AG08396 (cell line): ENCODE data around the gene COL3A1.

Experiments used
- DNase-seq: peaks from one replicate; pipeline ENCODE4 v3.0.0; 2012; ENCODE audit warnings: low spot score, mixed read lengths

COL3A1 gene

GRCh38 chr2:188975497-188976102, 1.4 kb downstream of the COL3A1 start:
- peak; percentile 65 for DNase-seq

DNA sequence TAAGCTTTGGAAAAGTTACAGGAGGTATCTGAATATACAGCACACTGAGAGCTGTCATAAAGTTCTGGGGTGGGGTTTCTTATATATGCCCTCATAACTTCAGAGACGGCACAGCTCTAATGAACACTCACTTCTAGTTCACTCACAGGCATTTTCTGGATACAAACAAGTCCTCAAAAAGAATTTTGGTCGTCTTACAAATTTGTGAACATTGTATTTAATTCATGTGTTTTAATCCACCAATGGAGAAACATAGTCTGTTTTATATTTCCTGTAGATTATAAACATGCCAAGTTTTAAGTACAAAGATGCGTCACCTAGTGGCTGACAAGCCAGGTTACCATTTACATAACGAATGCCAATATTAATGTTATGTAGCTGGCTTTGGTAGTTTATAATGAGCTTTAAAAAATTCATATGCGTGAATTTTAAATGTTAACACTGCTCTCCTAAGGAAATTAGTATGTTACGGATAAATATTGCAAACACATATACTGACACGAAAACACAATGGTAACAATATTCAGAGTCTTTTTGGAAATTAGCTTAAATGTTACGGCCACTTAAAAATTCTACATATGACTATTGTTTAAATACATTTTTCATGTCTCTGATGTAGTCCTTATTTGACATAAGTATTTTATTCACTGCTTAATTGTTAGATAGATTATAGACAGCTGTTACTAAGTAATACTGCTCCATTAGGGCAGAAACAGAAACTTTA, 2.5 kb downstream of the COL3A1 start:
- no peak for DNase-seq

DNA sequence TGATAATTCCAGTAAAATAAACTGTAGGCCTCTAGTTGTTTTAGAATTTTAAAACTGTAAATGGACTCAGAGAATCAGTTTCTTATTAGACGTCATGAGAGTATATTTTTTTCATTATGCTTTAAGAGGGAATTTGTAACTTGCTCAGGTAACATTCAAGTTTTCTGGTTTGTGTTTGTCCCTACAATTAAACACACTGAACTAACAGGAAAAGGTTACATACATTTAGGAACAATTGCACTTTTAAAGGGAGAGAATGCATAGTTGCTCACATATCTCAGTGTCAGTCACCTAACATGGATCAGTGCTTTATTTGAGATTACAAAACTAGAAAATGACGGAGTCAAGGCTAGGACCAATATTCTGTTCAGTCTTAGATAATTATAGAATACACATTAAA, 3.1 kb downstream of the COL3A1 start:
- no peak for DNase-seq

DNA sequence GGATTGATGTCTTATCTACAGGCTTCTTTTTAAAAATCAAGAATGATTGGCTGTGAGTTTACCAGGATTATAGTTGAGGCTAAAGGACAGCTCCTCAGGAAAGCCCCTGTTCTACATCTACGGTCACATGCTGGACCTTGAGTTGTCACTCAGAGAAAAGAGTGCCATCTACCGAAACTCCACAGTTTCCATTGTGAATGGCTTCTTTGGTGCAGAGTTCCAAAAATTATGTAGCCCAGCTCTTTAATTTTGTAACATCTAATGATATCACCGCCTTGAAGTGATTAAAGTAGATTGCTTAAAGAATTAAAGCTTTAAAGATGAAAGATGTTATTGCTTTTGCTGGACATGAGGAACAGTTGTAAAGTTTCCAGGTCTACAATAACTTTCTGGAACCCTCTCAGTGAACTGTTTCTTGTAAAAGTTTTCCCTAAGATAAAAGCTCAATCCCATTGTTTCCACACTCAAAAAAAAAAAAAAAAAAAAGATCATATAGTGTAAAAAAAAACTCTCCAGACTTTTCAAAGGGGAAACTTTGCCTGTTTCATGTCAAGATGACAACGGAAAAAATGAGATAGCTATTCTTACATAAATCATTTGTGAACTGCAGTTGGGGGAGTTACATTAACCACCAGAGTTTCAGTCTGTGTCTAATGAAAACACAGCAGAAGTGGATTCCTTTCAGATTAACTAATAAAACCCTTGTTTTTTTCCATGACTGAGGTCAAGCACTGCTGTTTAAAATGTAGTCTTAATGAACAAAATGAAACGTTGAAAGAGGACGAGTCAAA, 4.3 kb downstream of the COL3A1 start:
- DNase-seq: no peak

DNA sequence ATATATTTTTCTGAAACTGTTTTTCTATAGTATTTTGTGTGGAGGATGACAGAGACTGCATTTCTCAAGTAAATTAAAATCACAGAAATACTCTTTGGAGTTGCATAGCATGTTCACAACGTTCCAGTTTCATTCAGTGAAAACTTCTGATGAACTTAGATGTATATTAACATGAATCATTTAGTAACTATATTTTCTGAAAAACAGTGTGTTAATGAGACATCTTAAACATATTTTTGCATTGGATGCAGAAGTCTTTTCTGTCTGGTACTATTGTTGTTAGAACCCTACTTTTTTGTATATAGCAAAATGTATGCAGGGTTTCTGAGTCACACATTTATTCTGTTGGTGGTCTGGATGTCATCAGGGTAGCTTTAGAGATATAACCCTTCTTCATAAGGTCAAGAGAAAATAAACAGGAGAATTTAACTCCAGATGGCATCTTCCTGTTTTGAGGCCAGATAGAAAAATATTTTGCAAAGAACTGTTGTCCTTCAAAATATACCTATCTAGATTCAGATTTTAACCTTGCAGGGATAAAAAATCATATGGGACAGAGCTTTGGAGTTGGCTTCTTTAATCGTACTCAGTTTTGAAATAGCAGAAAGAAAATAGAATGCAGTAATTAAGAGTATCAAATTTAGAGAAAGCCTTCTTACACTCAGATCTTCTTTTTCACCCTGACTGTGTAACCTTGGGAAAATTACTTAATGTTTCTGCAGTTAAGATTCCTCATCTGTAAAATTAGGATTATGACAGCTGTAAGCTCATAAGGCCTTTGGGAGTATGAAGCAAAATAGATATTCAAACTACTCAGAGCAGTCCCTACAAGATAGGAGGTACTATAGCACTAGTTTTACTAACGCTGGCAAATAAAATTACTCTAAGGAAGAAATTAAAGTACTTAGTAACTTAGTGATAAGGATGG, 5.3 kb downstream of the COL3A1 start:
- no peak for DNase-seq

DNA sequence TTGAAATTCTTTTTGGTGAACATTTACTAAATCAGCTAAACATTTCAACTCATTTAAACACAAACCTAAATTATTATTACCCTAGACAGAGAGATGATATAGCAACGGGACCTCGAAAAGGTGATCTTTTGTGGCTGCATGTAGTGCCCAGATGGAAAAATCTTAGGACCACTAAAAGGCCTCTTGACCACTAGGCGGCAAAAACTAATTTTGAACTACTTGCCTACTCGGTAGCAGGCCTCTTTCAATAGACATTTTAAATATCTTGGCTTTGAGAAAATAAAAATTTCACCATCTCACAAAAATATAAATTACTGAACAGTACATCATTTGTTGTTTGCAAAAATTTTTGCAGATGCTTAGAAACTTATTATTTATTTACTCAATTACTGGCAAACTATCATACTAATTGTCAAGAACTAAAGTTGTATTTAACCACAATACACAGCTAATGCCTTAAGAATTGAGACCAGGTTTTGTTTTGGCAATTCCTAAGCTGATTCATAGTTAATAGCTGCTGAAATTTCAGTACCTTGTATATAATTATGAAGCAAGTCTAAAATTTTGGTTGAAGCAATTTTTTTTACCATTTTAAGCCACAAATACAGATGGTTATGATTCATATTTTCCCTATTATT, 9.4 kb downstream of the COL3A1 start:
- no peak for DNase-seq

DNA sequence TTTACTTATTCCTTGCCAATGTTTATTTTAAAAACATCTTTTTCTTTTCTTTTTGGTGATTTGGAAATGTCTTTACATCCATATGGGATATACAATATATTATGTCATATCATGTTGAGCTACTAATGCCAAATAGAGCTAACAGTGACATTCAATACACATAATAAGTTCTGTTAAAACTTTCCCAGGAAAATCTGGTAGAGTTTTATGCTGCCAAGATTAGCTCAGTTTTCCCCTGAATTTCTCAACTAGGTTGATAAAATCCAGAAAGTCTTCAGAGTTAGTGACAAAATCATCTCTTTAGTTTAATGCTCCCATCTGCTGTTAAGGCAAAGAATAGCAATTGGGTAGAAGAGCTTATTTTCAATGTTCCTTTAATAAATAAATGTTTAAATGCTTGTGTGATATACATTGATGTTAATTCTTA, 9.9 kb downstream of the COL3A1 start:
- peak; percentile 11 for DNase-seq

DNA sequence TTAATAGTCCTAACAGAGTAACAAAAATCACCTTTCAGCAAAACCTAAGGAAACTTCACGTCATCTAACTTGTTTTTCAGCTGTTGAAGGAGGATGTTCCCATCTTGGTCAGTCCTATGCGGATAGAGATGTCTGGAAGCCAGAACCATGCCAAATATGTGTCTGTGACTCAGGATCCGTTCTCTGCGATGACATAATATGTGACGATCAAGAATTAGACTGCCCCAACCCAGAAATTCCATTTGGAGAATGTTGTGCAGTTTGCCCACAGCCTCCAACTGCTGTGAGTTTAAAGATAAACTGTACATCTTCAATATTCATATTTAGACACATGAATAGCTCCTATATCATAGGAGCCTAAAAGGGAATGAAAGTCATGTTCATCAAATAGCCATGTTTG, 10.5 kb downstream of the COL3A1 start:
- DNase-seq: peak; percentile 45

- no peak for DNase-seq
Measured at GRCh38 chr2:188986839-188987238, 12.7 kb downstream of the COL3A1 start.

GRCh38 chr2:188993247-188993646, 19.1 kb downstream of the COL3A1 start:
- DNase-seq: no peak

DNA sequence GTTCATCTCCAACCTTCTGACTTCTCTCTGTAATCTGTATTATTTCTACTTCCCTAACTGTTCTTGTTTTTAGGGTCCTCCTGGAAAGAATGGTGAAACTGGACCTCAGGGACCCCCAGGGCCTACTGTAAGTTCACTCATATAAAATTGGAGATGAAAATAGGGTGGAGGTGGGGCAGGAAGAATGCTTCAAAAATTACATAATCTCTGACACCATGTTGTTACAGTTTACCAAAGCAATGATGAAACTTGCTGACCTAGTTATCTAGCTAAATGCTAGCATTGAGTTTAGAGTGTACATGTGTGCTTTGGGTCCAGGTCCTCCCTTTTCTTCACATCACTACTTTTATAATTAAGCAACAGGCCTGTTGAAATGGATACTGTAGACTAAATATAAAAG, 23.1 kb downstream of the COL3A1 start:
- no peak for DNase-seq

DNA sequence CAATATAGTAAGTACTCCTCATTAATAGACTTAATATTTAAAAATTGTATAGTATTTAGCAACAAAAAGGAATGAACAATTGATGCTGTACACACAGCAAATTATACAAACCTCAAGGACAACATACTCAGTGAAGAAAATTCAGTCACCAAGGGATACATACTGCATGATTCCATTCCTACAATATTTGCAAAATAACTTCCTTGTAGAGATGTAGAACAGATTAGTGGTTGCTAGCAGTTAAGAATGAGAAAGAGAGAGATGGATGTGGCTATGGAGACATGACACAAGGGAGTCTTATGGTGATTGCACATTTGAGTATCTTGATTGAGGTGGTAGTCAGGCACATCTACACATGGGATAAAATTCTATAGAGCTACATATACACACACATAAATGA, 26.0 kb downstream of the COL3A1 start:
- DNase-seq: no peak

DNA sequence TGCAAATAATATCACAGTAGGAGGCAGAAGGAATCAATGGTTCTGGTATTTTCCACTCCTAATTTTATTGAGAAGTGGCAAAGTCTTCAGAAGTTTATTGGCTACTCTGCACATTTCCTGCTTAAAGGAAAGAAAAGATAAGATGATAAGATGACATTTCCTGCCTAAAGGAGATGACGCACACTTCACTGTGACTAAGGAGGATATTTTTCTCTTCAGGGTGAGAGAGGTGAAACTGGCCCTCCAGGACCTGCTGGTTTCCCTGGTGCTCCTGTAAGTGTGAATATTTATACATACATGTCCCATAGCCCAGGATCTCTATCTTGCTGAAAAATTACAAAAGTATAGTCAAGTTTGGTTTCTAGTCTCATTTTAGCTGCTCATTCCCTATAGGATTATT, 27.9 kb downstream of the COL3A1 start:
- DNase-seq: no peak

DNA sequence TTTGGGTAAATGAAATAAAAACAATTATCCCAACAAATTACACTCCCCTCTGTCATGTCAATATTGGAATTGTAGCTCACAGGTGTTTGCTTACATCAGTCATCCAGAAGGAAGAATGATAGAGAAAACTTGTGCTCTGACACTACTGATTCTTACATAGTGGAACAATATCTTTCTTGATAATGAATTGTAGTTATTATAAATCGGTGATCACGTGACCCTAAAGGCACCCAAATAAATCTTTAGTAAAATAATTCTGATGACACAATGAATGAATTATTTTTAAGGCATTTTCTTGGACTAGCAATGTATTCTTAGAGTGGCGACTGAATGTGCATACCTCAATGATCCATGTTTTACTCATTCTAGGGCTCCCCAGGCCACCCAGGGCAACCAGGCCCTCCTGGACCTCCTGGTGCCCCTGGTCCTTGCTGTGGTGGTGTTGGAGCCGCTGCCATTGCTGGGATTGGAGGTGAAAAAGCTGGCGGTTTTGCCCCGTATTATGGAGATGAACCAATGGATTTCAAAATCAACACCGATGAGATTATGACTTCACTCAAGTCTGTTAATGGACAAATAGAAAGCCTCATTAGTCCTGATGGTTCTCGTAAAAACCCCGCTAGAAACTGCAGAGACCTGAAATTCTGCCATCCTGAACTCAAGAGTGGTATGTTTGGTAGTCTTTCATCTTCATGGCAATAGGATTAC, 34.5 kb downstream of the COL3A1 start:
- no peak for DNase-seq

GRCh38 chr2:189010536-189010935, 36.4 kb downstream of the COL3A1 start:
- DNase-seq: no peak

DNA sequence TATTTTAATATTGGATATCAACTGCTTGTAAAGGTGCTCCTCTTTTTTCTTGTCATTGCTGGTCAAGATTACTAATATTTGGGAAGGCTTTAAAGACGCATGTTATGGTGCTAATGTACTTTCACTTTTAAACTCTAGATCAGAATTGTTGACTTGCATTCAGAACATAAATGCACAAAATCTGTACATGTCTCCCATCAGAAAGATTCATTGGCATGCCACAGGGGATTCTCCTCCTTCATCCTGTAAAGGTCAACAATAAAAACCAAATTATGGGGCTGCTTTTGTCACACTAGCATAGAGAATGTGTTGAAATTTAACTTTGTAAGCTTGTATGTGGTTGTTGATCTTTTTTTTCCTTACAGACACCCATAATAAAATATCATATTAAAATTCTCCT, 38.2 kb downstream of the COL3A1 start:
- DNase-seq: no peak

- no peak for DNase-seq
Measured at GRCh38 chr2:189013031-189013430, 38.9 kb downstream of the COL3A1 start.

DNA sequence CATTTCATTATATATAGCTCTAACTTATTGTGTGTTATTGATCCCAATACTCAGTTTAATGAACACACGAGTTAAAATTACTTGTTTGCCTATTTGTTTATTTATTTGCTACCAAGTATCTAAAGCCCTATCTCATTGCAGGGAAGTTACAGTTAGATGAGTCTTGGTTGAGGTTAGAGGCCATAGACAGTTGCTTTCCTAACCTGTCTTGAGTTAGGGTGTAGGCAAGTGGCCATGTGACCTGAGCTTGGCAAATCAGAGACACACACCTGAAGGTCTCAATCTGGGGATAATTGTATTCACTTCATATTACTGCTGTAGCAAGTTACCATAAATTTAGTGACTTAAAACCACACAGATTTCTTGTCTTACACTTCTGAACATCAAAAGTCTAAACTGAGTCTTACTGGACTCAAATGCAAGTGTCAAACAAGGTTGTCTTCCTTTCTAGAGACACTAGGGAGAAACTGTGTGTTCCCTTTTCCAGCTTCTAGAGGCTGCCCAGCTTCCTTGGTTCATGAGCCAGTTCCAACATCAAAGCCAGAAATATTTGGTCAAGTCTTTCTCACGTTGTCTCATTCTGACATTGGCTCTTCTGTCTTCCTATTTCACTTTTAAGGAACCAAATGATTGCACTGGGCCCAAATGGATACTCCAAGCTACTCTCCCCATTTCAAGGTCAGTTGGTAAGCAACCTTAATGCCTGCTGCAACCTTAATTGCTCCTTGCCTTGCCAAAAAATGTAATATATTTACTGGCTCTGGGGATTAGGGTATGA, 39.7 kb downstream of the COL3A1 start:
- no peak for DNase-seq

DNA sequence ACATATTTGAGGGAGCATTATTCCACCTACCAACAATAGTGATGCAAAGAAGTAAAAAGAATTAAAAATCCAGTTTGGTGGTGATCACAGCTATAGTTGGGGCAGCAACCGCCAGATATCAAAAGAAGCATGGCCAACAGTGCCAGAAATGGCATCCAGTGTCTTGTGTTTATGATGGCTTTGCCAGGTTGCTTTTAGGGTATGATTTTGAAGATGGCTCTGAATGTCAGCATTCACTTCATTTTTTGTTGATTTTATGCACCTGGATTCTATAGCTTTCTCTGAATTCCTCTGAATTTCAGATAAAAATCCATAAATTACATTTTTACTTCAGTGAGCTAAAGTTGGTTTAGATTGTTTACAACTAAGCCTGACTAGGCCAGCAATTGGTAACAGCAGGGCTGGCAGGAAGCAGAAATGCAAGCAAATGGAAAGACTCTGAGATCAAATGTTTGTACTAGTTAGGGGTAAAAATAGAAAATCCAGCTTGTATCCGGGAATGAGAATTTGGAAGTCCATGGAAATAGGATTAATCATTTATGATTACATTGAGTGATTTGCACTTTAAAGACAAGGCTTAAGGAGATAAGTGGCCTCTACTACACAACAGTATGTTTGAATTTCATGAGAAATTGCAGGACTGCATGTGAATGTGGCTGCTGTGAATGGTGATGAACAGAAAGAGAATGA, 40.4 kb downstream of the COL3A1 start:
- peak; percentile 16 for DNase-seq

DNA sequence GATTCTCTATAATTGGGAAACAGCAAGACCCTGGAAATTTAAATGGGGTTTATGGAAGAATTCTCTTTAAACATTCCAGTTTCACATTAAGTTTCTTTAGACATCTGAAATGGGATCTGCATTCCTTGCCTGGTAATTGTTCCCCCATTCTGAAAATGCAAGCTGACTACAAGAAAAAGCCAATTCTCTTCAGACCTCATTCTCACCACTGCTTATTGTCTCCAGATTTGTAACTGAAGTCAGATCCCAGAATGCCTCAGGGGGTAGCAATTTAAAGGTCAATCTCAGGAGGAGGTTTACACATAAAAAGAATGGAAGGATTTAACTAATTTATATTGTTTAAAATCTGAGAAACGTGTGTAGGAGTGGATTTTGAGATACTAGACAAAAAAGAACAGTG, 41.2 kb downstream of the COL3A1 start:
- DNase-seq: no peak
